ENCODE measurements around the gene GRID1. TPM values are rescaled to one million over a fixed set of nuclear protein-coding genes. Genes with fewer than 3 reads are reported as not detected.
"Not testable (repeated sequence)": the region's sequence is repeated elsewhere in the genome, so short reads cannot be mapped to it uniquely, and the experiment has no call there.

The GRID1 gene
- total RNA-seq, 1 experiment from 2014 or later, result 0.05 TPM

DNA sequence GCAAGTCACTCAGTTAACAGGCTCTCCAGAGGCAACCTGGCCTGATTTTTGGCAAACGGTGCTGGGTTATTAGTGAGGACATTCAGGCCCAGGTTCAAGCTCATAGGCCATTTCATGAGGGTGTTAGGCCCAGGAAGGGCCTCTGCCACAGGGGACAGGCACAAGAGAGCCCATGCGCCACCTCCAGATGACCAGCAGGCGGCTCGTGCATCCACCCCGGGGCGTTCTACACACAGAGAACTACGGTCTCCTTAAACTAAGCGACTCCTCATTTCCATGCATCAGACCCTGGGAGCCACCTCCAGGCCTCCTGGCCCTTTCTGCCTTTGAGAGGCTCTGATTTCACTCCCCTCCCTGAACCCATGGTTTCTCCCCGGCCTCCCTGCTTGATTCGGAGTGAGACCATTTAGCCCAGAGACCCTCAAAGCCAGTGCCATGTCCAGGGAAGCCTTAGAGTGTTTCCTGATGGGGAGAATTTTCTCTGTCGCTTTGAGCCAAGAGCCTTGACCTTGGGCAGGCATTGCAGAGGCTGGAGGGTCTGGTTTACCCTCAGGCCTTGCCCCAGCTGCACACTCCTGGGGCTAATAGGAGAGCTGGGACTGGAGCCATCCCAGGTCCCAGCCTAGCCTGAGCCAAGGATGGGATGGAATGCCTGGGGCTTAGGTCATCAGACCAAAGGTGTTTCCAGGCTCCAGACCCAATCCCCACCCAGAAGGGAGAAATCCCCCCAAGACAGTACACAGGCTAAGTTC lies 188.0 kb downstream of the GRID1 start:
- DNase-seq (ENCODE audit: extremely low read depth, low read depth), result no peak

- DNase-seq (ENCODE audit: extremely low read depth, low read depth), result no peak
Measured at GRCh38 chr10:86177537-86178155, 188.9 kb downstream of the GRID1 start.

- no peak for DNase-seq (ENCODE audit: extremely low read depth, low read depth)
Measured at GRCh38 chr10:86176850-86177536, 189.6 kb downstream of the GRID1 start.

DNA sequence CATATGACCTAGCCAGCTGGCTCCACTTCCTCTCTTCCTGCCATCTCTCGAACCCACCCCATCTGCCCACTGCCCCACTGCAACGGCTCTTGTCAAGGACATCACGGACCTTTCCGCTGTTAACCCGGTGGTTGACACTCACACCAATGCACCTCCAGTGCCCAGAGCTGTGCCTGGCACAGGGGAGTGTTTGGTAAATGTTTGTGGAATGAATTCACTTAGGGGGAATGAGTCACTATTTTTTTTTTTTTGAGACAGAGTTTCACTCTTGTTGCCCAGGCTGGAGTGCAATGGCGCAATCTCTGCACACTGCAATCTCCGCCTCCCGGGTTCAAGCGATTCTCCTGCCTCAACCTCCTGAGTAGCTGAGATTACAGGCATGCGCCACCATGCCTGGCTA lies 191.1 kb downstream of the GRID1 start:
- not testable (repeated sequence) for DNase-seq (ENCODE audit: extremely low read depth, low read depth)

DNA sequence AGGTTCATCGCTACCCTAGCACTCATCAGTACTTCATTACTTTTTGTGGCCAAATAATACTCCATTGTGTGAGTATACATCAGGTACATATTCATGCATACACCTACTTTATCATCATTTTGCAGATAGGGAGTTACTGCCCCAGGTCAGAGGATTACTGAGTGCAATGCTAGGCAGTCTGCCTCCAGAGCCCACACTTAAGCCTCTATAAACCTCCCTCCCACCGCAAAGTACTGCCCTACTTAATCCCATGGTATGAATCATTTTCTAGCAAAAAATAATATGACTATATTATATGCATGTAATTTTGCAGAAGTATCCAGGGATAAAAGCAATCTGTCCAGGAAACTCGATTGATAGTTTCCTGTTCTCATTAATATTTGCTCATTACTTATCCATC lies 194.3 kb downstream of the GRID1 start:
- no peak for DNase-seq (ENCODE audit: extremely low read depth, low read depth)

DNA sequence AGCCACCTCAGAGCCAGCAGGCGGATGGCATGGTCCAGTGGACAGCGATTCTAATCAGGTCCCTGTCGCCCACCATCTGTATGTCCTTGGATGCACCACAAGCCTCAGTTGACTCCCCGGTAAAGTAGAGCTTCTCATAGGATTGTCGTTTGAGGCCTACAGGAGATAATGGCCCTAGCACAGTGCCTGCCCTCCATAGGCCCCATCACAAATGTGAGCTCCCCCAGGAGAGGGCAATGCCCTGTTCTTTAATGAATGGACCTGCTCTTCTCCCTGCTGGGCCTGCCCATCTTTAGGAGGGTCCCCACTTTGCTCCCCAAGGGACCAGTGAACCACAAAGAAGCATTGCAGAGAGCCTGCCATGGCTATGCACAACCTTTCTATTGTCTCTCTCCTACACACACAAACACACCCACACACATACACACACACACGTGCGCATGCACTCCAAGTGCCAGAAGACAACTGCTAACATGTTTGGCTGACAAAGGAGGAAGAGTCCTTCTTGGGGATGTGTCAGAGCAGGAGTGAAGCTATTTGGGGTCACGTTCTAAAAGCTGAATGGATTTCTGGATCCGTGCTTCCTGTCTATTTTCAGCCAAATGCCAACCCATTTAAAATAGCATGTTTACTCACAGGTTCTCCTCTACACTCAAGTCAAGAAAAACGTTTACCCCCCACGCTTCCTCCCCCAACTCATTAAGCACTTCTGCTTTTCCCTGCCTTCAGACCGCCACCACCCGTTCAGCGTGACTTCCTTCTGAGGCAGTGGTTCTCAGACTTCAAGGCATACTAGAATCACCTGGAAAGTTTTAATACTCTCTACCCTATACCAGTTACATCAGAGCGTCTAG lies 196.1 kb downstream of the GRID1 start:
- no peak for DNase-seq (ENCODE audit: extremely low read depth, low read depth)

- no peak for DNase-seq (ENCODE audit: extremely low read depth, low read depth)
Measured at GRCh38 chr10:86169506-86170254, 196.9 kb downstream of the GRID1 start.

DNA sequence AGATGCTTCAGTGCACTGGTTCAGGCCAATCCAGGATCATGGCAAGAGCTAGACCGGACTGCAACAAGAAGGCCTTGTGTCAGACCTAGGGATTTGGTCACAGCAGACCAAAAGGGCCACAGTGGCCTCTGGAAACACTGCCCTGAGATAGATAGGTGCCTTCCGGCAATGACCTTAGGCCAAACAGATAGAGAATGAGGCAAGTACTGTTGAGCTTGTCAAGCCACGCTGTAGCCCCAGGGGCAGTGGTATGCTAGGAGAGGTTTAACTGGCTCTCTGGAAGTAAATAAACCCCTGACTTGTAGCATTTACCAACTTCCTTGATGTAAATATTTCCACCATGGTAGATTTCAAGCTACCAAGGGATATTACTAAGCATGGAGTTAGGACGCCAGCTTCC lies 197.5 kb downstream of the GRID1 start:
- no peak for DNase-seq (ENCODE audit: extremely low read depth, low read depth)

GRCh38 chr10:86168256-86168655 lies 198.3 kb downstream of the GRID1 start:
- no peak for DNase-seq (ENCODE audit: extremely low read depth, low read depth)

GRCh38 chr10:86167762-86168128 lies 198.8 kb downstream of the GRID1 start:
- no peak for DNase-seq (ENCODE audit: extremely low read depth, low read depth)

DNA sequence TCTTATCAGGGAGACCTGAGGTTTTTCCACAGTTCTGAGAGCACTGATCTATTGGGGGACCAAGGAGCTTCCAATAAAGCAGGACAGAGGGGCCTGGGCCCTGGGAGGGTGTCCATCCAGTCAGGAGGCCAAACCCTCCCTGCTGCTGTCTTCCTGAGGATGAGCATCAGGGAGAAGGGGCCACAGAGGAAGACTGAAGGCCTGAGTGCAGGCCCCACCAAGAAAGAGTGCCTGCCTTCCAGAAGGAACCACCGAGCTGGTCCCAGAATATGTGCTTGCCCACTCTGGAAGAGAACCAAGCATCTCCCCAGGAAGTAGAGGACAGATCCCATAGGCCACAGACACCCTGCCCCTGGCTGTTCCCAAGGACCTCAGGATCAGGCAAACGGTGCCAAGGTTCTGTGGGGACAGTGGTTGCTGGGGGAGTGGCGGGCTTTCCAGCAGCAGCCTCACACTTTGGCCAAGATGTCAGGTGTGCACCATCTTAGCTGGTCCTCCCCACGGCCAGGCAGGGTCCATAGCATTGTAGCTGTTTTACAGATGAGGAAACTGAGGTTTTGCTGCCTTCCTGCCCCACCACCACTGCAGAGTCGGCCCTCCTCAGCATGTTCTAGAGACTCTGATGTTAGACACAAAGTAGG lies 199.4 kb downstream of the GRID1 start:
- no peak for DNase-seq (ENCODE audit: extremely low read depth, low read depth)

- DNase-seq (ENCODE audit: extremely low read depth, low read depth), result no peak
Measured at GRCh38 chr10:86165666-86166065, 200.9 kb downstream of the GRID1 start.

- DNase-seq (ENCODE audit: extremely low read depth, low read depth), result no peak
Measured at GRCh38 chr10:86164960-86165630, 201.5 kb downstream of the GRID1 start.

DNA sequence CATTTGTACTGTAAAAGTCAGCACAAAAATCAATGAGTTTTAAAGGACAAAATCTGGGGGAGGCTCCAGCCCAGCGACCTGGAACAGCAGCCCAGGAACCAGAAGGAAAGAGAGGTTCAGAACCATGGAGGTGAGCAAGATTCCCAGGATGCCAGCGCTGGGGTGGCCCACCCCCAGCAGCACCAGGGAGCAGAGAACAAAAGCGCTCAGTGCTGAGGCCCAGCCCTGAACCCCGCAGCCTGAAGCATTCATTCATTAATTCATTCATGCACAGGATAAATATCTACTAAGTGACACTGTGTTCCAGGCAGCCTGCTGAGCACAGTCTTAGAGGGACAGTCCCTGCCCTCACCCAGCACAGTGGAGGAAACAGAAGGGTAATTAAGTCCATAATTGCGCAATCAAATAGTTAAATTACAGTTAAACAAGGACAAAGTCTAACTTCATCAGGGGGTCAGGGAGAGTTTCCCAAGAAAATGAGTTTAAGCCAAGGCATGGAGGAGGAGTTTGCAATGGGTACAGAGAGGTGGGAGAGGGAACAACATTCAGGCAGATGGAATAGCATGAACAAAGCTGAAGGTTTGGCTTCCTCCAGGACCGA lies 202.3 kb downstream of the GRID1 start:
- no peak for DNase-seq (ENCODE audit: extremely low read depth, low read depth)

- no peak for DNase-seq (ENCODE audit: extremely low read depth, low read depth)
Measured at GRCh38 chr10:86163522-86164173, 202.9 kb downstream of the GRID1 start.

DNA sequence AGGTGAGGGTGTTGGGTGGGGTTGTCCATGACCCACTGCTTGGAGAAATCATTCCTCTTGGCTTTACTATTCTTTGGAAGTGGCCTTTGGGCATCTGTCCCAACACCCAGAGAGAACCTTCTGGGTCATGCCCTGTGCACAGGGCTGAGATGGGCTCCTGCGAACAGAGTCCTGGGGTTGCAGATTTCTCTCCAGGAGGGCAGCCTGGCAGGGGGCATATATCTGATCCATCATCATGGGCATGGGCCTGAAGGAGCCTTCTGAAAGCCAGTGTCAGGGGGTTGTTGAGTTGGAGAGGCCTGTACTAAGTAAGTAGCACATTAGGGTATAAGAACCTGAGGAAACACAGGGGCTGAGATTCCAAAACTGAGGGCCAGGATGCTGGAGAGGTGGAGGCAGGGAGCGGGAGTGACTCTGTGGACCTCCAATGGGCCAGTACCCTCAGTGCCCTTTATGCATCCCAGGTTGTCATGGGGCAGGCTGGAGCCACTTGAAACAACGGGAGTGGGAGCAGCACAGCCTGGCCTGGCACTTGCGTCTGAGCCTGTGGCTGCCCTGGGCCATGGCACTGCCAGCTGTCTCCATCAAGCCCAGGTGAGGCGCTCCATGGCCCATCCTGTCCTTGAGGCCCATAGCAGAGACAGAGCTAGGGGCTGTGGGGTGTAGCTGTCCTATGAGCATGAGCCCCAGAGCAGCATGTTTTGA lies 203.7 kb downstream of the GRID1 start:
- DNase-seq (ENCODE audit: extremely low read depth, low read depth), result no peak

- DNase-seq (ENCODE audit: extremely low read depth, low read depth), result no peak
Measured at GRCh38 chr10:86162036-86162435, 204.6 kb downstream of the GRID1 start.

Data from NCI-H460 (cell line).